ENCODE measurements around the gene ADAMTS17.

Gene ADAMTS17

GRCh38 chr15:99965376-99965775 lies 376.4 kb downstream of the ADAMTS17 start:
- DNase-seq = no peak

GRCh38 chr15:99963976-99964375 lies 377.8 kb downstream of the ADAMTS17 start:
- no peak for DNase-seq

- peak; percentile 24 for DNase-seq
These were observed 378.5 kb downstream of the ADAMTS17 start for GRCh38 chr15:99963096-99963825.

- DNase-seq = peak; percentile 40
These were observed 379.7 kb downstream of the ADAMTS17 start for GRCh38 chr15:99962006-99962561.

GRCh38 chr15:99961011-99961441 lies 380.7 kb downstream of the ADAMTS17 start:
- peak; percentile 54 for DNase-seq

- no peak for DNase-seq
These were observed 382.4 kb downstream of the ADAMTS17 start for GRCh38 chr15:99959326-99959725.

GRCh38 chr15:99958426-99959097 lies 383.2 kb downstream of the ADAMTS17 start:
- peak; percentile 30 for DNase-seq

- DNase-seq = no peak
These were observed 384.1 kb downstream of the ADAMTS17 start for GRCh38 chr15:99957642-99958013.

- DNase-seq = peak; percentile 43
These were observed 384.7 kb downstream of the ADAMTS17 start for GRCh38 chr15:99956820-99957641.

GRCh38 chr15:99956022-99956775 lies 385.6 kb downstream of the ADAMTS17 start:
- peak; percentile 45 for DNase-seq

GRCh38 chr15:99955532-99955931 lies 386.2 kb downstream of the ADAMTS17 start:
- DNase-seq = peak; percentile 15

GRCh38 chr15:99955181-99955525 lies 386.6 kb downstream of the ADAMTS17 start:
- DNase-seq = peak; percentile 15

- peak; percentile 37 for DNase-seq
These were observed 387.2 kb downstream of the ADAMTS17 start for GRCh38 chr15:99954361-99955180.

GRCh38 chr15:99953886-99954285 lies 387.9 kb downstream of the ADAMTS17 start:
- peak; percentile 26 for DNase-seq

GRCh38 chr15:99951511-99951910 lies 390.3 kb downstream of the ADAMTS17 start:
- DNase-seq = no peak

GRCh38 chr15:99944131-99944530 lies 397.6 kb downstream of the ADAMTS17 start:
- peak; percentile 35 for DNase-seq

GRCh38 chr15:99943466-99943865 lies 398.3 kb downstream of the ADAMTS17 start:
- no peak for DNase-seq

- DNase-seq = no peak
These were observed 408.9 kb downstream of the ADAMTS17 start for GRCh38 chr15:99932676-99933402.

- DNase-seq = no peak
These were observed 409.8 kb downstream of the ADAMTS17 start for GRCh38 chr15:99931703-99932603.

- no peak for DNase-seq
These were observed 411.1 kb downstream of the ADAMTS17 start for GRCh38 chr15:99930696-99931095.
